ENCODE data around the gene MPRIP. TPM values are rescaled to one million over a fixed set of nuclear protein-coding genes. Genes with fewer than 3 reads are reported as not detected.

Gene MPRIP
- total RNA-seq, 1 experiment from 2014 or later = 258 TPM

GRCh38 chr17:17057057-17057551, 14.8 kb downstream of the MPRIP start:
- no peak overlapping the region for H3K4me2 ChIP-seq (ENCODE audit: low read length)
- no peaks in the 10 kb centered on the region for H3K27me3 ChIP-seq (ENCODE audit: insufficient read depth, low read length)
- POLR2A ChIA-PET = interaction anchor here (0.7 kb wide), 1 partner anchor 10 kb away, joined by 8 read pairs; no protein-coding TSS in a partner anchor
- peaks cover 0 to 23% of the 10 kb centered on the region in 2 experiments; a peak in 2 of 4 replicates for H3K4me1 ChIP-seq (ENCODE audit: control insufficient read depth in 1 of 2, insufficient read depth in 2 of 2, low read length in 2 of 2)
- peaks cover 14% of the 10 kb centered on the region; the same call in 1 of the 2 replicates for H4K20me1 ChIP-seq (ENCODE audit: insufficient read depth)
- no peak for ATAC-seq
- no peaks in the 10 kb centered on the region for H3K9me3 ChIP-seq (ENCODE audit: control insufficient read depth in 1 of 2, insufficient read depth in 1 of 2, low read depth in 1 of 2, low read length in 2 of 2)
- CTCF ChIA-PET = no interaction called here
- no peak for DNase-seq (ENCODE audit: low read depth, low spot score)
- TF ChIP-seq MAX (IDR thresholded peaks at IDR 0.05) (no peak), YY1 (IDR thresholded peaks at IDR 0.05; ENCODE audit: extremely low read depth, insufficient replicate concordance, low read depth, low read length) (no peak), ATF3 (IDR thresholded peaks at IDR 0.05) (no peak), REST (IDR thresholded peaks at IDR 0.05; ENCODE audit: low read depth) (no peak)
- H3K27ac ChIP-seq (ENCODE audit: low read depth, low read length) = no peak overlapping the region
- no peak overlapping the region for H3K9ac ChIP-seq (ENCODE audit: low read length)
- H3K79me2 ChIP-seq (ENCODE audit: insufficient read depth, low read length) = peaks cover 100% of the 10 kb centered on the region
- no peak overlapping the region for H3K4me3 ChIP-seq (replicated peaks in 1 of 2; ENCODE audit: low read depth in 1 of 2, low read length in 2 of 2)
- intact Hi-C loops (cut with micrococcal nuclease) = no loop called here
- BruUV-seq (replicated peaks) = no TSS peak
- RAD21 ChIA-PET (ENCODE audit: low non-redundant PET in 1 of 2, low total read pairs in 2 of 2, uncharacterized antibody in 2 of 2, unreplicated experiment in 2 of 2) = no interaction called here
- no peak overlapping the region for H2AFZ ChIP-seq (ENCODE audit: low read depth, low read length, poor library complexity, severe bottlenecking)
- H3K9me2 ChIP-seq (ENCODE audit: insufficient read depth) = no peaks in the 10 kb centered on the region
- peaks cover 8 to 12% of the 10 kb centered on the region in 2 experiments; a peak in 3 of 4 replicates for H3K36me3 ChIP-seq (ENCODE audit: control insufficient read depth in 1 of 2, insufficient read depth in 2 of 2, low read length in 2 of 2)
